Vagina (tissue), 2 donors: ENCODE measurements around the gene PRR29.

Source experiments
- POLR2A ChIP-seq, 2 donors: fragments of 450-650 bp; IDR thresholded peaks; one replicate each; pipeline ENCODE4 v1.6.1; 2017; ENCODE audit warnings: antibody characterized with exemption in 2 of 2, mild to moderate bottlenecking in 2 of 2, moderate library complexity in 2 of 2
- POLR2AphosphoS5 ChIP-seq, 2 donors: sonication (generic); formaldehyde crosslinking; IDR thresholded peaks; one replicate each; pipeline ENCODE4 v1.9.0; 2017; ENCODE audit warnings: antibody characterized with exemption in 2 of 2, mild to moderate bottlenecking in 2 of 2, low read depth in 1 of 2; ENCODE audit not compliant: insufficient read depth in 1 of 2
- TF ChIP-seq, protein P1 (sequence below), 3 experiments: fragments of 450-650 bp in 2 of 3; fragments of 200-600 bp in 1 of 3; sonication (generic) in 1 of 3; IDR thresholded peaks; one replicate each; pipeline ENCODE4 v1.5.1; 2017 to 2019; ENCODE audit warnings: antibody characterized with exemption in 3 of 3, mild to moderate bottlenecking in 2 of 3, moderate library complexity in 2 of 3

DNA sequence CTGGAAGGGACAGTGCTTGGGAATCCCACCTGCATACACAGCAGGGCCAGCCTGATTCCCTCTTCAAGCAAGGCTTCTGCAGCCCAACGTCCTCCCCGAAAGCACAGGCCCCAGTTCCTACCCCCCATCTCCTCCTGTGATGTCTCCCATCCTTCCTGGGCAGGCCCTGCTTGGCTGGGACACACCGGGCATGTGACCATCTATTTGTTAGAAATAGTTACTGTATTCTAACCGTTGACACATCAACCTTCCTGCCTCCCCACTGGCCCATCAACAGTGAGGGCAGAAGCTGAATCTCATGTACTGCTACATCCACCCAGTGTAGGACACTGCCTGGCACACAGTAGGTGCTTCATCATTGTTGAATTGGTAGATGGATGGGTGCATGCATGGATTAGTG, 10.7 kb downstream of the PRR29 start:
- TF ChIP-seq, protein P1, sequence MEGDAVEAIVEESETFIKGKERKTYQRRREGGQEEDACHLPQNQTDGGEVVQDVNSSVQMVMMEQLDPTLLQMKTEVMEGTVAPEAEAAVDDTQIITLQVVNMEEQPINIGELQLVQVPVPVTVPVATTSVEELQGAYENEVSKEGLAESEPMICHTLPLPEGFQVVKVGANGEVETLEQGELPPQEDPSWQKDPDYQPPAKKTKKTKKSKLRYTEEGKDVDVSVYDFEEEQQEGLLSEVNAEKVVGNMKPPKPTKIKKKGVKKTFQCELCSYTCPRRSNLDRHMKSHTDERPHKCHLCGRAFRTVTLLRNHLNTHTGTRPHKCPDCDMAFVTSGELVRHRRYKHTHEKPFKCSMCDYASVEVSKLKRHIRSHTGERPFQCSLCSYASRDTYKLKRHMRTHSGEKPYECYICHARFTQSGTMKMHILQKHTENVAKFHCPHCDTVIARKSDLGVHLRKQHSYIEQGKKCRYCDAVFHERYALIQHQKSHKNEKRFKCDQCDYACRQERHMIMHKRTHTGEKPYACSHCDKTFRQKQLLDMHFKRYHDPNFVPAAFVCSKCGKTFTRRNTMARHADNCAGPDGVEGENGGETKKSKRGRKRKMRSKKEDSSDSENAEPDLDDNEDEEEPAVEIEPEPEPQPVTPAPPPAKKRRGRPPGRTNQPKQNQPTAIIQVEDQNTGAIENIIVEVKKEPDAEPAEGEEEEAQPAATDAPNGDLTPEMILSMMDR (IDR thresholded peaks at IDR 0.05): no peak
- TF ChIP-seq POLR2A (IDR thresholded peaks at IDR 0.05) (no peak), POLR2AphosphoS5 (IDR thresholded peaks at IDR 0.05; ENCODE audit: insufficient read depth in 1 of 2, low read depth in 1 of 2) (no peak)
